OCI-M2 (cell line): ENCODE results near the gene TMEM178B.

Experiments
- DNase-seq: peaks from one replicate; lab custom pipeline; 2025; ENCODE audit not compliant: unreplicated experiment; lab: John Stamatoyannopoulos, UW

The TMEM178B gene

GRCh38 chr7:141220263-141220880 is 146.5 kb downstream of the TMEM178B start:
- no peak for DNase-seq

DNA sequence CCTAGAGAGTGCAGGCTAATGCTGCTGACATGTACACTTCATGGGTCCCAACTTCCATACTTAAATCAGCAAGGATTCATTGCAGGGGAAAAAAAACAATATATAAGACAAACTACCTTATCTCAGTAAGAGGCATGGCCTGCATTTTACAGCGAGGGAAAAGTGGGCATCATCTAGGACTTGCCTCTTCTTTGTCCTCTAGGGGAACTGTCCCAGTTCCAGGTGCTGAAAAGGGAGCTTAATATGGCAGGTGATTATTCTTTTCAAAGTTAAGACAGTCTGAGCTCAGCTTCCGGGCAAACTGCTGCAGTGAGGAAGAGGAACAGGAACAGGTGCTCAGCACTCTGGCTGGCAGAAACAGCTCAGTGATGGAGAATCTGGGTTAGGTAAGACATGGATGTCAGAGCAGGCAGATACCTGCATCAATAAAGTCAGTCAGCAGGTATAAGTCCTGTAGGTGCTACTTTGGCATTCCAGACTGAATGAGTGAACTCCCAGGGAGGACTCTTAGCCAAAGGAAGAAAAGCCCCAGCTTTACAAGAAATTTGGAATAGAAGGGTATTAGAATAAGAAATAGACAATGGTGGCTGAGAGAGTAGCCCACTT is 147.2 kb downstream of the TMEM178B start:
- no peak for DNase-seq

DNA sequence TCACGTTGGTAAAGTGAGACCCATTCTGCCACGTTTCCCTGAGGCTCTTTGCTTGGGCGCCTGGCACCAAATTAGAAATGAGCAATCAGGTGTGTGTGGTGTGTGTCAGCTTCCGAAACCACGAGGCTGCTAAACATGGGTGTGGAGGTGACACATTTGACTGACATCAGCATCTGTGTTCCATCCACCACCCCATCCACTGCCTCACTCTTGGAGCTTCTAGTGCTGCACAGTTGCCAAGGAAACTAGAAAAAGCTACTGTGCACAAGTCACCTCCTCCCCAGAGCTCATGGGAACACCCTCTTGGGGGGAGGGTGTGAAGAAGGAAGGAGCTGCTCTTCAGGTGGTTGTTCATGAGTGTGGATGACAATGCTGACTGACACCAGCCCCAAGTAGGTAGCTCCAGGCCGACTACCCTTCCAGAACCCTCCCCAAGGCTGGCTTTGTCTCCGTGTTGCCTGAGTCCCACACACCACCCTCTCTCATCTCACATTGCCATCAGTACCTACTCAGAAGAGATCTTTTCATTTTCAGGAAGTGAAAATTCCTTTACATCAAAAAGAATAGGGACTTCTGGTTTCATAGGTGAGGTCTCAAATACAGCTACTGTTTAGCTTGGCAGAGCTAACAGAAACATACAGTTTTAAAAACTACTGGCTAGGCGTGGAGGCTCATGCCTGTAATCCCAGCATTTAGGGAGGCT is 152.2 kb downstream of the TMEM178B start:
- no peak for DNase-seq

GRCh38 chr7:141227454-141227853 is 153.6 kb downstream of the TMEM178B start:
- no peak for DNase-seq

DNA sequence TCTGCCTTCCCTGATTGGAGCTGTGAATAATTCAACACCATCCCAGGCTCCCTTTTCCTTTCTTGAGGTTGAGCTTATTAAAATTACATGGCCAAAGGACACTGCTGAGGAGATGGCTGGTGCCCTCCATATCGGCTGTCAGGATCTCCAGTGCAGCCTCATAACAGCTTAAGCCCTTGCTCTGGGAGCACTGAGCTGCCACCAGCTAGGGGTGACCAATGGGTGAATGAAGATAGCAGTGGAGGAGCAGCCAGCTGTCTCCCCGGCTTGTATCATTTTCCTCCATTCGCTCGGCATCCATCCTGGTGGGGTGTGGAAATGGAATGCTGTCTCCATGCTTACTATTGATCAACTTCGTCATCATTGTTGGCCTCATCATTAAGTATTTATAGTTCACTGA is 154.6 kb downstream of the TMEM178B start:
- no peak for DNase-seq

- DNase-seq, result no peak
Measured at GRCh38 chr7:141231018-141231792, 157.3 kb downstream of the TMEM178B start.

GRCh38 chr7:141232286-141233051 is 158.6 kb downstream of the TMEM178B start:
- no peak for DNase-seq

GRCh38 chr7:141234335-141235105 is 160.7 kb downstream of the TMEM178B start:
- no peak for DNase-seq

DNA sequence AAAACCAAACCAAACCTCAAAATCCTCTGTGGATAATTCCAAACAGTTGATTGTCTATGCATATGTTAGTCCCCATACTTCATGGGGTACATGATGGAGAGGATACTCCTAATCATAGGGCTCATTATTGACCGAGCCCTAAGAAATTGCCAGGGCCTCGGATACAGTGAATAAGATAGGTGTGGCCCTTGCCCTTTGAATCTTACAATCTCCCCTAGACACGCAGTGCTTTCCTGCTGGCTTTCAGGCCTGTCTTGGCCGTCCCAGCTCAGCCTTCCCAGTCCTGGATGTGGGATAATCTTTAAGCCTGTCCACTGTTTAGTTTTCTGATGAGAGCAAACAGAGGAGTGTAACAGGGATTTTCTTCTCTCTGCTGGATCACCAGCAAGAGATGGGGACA is 161.8 kb downstream of the TMEM178B start:
- DNase-seq, result no peak

GRCh38 chr7:141238596-141239243 is 164.9 kb downstream of the TMEM178B start:
- no peak for DNase-seq

GRCh38 chr7:141239661-141240060 is 165.8 kb downstream of the TMEM178B start:
- no peak for DNase-seq

DNA sequence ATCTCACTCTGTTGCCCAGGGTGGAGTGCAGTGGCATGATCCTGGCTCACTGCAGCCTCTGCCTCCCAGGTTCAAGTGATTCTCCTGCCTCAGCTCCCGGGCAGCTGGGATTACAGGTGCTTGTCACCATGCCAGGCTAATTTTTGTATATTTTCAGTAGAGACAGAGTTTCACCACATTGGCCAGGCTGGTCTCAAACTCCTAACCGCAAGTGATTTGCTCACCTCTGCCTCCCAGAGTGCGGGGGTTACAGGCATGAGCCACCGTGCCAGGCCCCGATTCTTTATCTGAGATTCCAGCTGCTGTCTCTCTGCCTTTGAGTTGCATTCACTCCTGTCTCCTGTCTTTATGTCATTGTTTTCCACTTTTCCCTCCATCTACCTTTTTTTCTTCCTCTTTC is 168.7 kb downstream of the TMEM178B start:
- no peak for DNase-seq

DNA sequence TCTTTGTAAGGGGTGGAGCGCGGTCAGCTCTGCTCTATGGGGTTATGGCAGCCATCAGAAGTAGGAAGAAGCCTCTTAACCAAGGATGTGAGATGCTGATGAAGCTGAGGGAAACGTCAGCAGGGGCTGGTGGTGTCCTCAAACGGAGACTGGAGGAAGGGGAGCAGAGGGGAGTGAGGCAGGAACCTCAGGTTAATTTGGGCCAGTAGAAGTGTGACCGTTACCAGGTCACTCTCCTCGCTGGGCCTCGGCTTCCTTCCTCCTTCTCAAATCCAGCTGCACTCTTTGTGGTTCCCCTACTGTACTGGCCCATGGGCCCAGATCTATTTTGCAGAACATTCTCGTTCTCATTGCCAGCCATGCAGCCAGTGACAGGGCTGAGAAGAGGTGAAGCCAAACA is 169.5 kb downstream of the TMEM178B start:
- DNase-seq, result no peak

DNA sequence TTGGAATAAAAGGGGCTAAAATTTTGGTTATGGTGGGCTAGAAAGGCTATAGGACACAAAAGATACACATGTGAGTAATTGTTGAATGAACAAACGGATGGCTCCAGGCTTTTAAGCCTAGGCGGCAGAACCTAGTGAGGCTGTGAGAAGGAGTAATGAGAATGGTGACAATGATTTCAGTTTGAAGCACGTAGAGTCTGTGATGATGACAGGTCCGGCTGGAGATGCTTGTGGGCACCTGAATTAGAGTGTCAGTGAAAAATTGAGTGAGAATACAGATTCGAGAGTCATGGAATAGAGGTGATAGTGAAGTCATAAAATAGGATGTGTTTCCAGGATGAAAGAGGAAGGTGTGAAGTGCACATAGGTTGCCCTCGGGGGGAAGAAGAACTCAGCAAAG is 170.6 kb downstream of the TMEM178B start:
- DNase-seq, result no peak

GRCh38 chr7:141246426-141246825 is 172.6 kb downstream of the TMEM178B start:
- no peak for DNase-seq

GRCh38 chr7:141251180-141251579 is 177.3 kb downstream of the TMEM178B start:
- no peak for DNase-seq

GRCh38 chr7:141251957-141252356 is 178.1 kb downstream of the TMEM178B start:
- DNase-seq, result no peak

GRCh38 chr7:141257597-141257996 is 183.7 kb downstream of the TMEM178B start:
- no peak for DNase-seq

DNA sequence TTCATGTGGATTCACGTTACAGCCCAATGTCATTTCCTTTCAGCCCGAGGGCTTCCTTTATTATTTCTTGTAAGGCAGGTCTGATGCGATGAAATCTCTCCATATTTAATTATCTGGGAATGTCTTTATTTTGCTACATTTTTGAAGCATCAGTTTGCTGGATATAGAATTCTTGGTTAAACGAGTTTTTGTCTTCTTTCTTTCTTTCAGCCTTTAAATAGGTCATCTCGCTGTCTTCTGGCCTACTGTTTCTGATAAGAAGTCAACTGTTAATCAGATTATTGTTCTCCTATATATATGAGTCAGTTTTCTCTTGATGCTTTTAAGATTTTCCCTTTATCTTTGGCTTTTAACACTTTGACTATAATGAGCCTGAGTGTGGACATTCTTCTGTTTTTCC is 184.7 kb downstream of the TMEM178B start:
- DNase-seq, result no peak
